HAP-1 (cell line): ENCODE measurements around the gene TPST1.
A peak's percentile ranks its signal among the peaks of the same experiment; 100 is the strongest.

Experiments used
- DNase-seq, 2 experiments: peaks; one replicate each; pipeline ENCODE4 v3.0.0-alpha.2; 2016 to 2020; ENCODE audit warnings: low spot score in 2 of 2
- H3K27me3 ChIP-seq: fragments of 250-450 bp; sonication (Bioruptor Pico); 2 replicates; pipeline ENCODE4 v1.5.1; 2020; ENCODE audit warnings: low read depth, mild to moderate bottlenecking, moderate library complexity
- H3K36me3 ChIP-seq: fragments of 250-450 bp; sonication (Bioruptor Pico); replicated peaks from 2 replicates; pipeline ENCODE4 v1.5.1; 2020; ENCODE audit warnings: mild to moderate bottlenecking
- H3K4me1 ChIP-seq: fragments of 250-450 bp; sonication (Bioruptor Pico); 2 replicates; pipeline ENCODE4 v1.5.1; 2020; ENCODE audit warnings: mild to moderate bottlenecking
- H3K4me3 ChIP-seq: fragments of 250-450 bp; sonication (Bioruptor Pico); 2 replicates; pipeline ENCODE4 v1.5.1; 2020; ENCODE audit warnings: mild to moderate bottlenecking, moderate library complexity
- H3K9me3 ChIP-seq: fragments of 250-450 bp; sonication (Bioruptor Pico); 2 replicates; pipeline ENCODE4 v1.5.1; 2020; ENCODE audit warnings: mild to moderate bottlenecking, moderate library complexity
- in situ Hi-C: fragments of 300-500 bp; cut with MboI; formaldehyde crosslinking; loops from 3 replicates; pipeline ENCODE4 v1.14.3; 2020; ENCODE audit warnings: low sequenced_read_pairs, inconsistent platforms, mixed read lengths

TPST1 gene

GRCh38 chr7:66301249-66301648, 96.1 kb downstream of the TPST1 start:
- Histone ChIP-seq H3K9me3 (no peaks in the 10 kb centered on the region), H3K4me1 (peaks cover 9% of the 10 kb centered on the region; the same call in 1 of the 2 replicates), H3K27me3 (no peaks in the 10 kb centered on the region), H3K36me3 (no peaks in the 10 kb centered on the region), H3K4me3 (no peak overlapping the region)
- no peak for DNase-seq
- in situ Hi-C loops: no loop called here

DNA sequence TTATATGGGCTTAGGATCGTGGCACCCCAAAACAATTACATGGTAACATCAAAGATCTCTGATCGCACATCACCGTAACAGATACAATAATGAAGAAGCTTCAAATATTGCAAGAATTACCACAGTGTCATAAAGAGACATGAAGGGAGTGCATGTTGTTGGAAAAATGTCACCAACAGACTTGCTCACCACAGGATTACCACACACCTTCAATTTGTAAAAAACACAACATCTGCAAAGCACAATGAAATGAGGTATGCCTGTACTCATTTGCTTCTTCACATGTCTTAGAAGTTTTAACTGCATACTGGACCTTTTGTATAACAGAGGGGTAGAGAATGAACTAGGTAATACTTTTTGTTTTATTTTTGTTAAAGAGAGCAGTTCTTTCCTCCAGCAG, 96.6 kb downstream of the TPST1 start:
- Histone ChIP-seq H3K4me3 (no peak overlapping the region), H3K27me3 (no peaks in the 10 kb centered on the region), H3K36me3 (no peaks in the 10 kb centered on the region), H3K4me1 (peaks cover 5% of the 10 kb centered on the region; the same call in 1 of the 2 replicates), H3K9me3 (no peaks in the 10 kb centered on the region)
- no peak for DNase-seq
- in situ Hi-C loops: no loop called here

- no peak for DNase-seq
- in situ Hi-C loops: no loop called here
- no peak overlapping the region for H3K4me3 ChIP-seq
- H3K36me3 ChIP-seq: no peaks in the 10 kb centered on the region
- H3K9me3 ChIP-seq: no peaks in the 10 kb centered on the region
- H3K27me3 ChIP-seq: no peaks in the 10 kb centered on the region
- H3K4me1 ChIP-seq: peaks cover 5% of the 10 kb centered on the region; the same call in 1 of the 2 replicates
These were observed 98.5 kb downstream of the TPST1 start for GRCh38 chr7:66303454-66304155.

GRCh38 chr7:66304536-66304935, 99.4 kb downstream of the TPST1 start:
- H3K4me3 ChIP-seq: no peak overlapping the region
- no peaks in the 10 kb centered on the region for H3K27me3 ChIP-seq
- in situ Hi-C loops: no loop called here
- no peaks in the 10 kb centered on the region for H3K36me3 ChIP-seq
- DNase-seq: no peak
- H3K9me3 ChIP-seq: no peaks in the 10 kb centered on the region
- H3K4me1 ChIP-seq: peaks cover 5% of the 10 kb centered on the region; the same call in 1 of the 2 replicates

- H3K4me1 ChIP-seq: peaks cover 5% of the 10 kb centered on the region; the same call in 1 of the 2 replicates
- no peak for DNase-seq
These were observed 101.1 kb downstream of the TPST1 start for GRCh38 chr7:66306243-66306642.

GRCh38 chr7:66307591-66308215, 102.6 kb downstream of the TPST1 start:
- in situ Hi-C loops: no loop called here
- H3K36me3 ChIP-seq: no peaks in the 10 kb centered on the region
- peaks cover 10% of the 10 kb centered on the region for H3K4me1 ChIP-seq
- H3K9me3 ChIP-seq: no peaks in the 10 kb centered on the region
- H3K27me3 ChIP-seq: no peaks in the 10 kb centered on the region
- DNase-seq: no peak
- H3K4me3 ChIP-seq: no peak overlapping the region

More at GRCh38 chr7:66306243-66306642, 101.1 kb downstream of the TPST1 start:
- H3K4me3 ChIP-seq: no peak overlapping the region
- H3K27me3 ChIP-seq: no peaks in the 10 kb centered on the region
- in situ Hi-C loops: no loop called here
- no peaks in the 10 kb centered on the region for H3K9me3 ChIP-seq
- no peaks in the 10 kb centered on the region for H3K36me3 ChIP-seq

DNA sequence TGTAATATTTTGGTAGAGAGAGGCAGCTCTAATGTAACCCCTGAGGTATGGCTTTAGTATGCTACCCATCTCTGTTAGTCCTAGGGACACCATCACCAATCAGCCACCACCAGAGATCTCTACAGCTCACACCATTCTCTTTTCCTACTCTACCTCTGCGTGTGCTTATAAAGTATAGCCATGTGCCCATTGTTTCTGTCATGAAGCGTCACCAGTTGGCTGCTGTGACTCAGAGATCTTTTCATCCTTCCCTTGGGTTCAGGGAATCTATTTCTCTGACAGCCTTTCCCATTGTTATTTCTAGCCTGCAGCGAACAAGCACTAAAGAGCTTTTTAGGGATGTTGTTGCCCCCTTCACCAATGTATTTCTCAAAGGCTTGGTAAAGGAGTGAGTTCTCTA, 103.3 kb downstream of the TPST1 start:
- Histone ChIP-seq H3K36me3 (no peaks in the 10 kb centered on the region), H3K27me3 (no peaks in the 10 kb centered on the region), H3K4me1 (peaks cover 8% of the 10 kb centered on the region), H3K9me3 (no peaks in the 10 kb centered on the region), H3K4me3 (no peak overlapping the region)
- DNase-seq: no peak
- in situ Hi-C loops: no loop called here

DNA sequence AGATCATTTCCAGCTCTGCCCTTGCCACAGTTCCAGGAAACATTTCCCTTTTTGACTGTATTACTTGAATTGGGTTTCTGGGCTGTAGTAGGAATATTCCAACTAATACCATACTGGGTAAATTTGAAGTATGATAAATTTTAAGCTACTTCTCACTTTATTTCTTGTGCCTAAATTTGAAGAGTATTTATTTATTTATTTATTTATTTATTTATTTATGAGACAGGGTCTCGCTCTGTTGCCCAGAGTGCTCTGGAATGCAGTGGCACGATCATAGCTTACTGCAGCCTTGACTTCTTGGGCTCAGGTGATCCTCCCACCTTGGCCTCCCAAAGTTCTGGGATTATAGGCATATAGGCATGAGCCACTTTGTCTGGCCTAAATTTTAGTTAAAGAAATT, 105.5 kb downstream of the TPST1 start:
- Histone ChIP-seq H3K4me1 (peaks cover 8% of the 10 kb centered on the region), H3K27me3 (no peaks in the 10 kb centered on the region), H3K4me3 (no peak overlapping the region), H3K36me3 (no peaks in the 10 kb centered on the region), H3K9me3 (no peaks in the 10 kb centered on the region)
- no peak for DNase-seq
- in situ Hi-C loops: no loop called here

DNA sequence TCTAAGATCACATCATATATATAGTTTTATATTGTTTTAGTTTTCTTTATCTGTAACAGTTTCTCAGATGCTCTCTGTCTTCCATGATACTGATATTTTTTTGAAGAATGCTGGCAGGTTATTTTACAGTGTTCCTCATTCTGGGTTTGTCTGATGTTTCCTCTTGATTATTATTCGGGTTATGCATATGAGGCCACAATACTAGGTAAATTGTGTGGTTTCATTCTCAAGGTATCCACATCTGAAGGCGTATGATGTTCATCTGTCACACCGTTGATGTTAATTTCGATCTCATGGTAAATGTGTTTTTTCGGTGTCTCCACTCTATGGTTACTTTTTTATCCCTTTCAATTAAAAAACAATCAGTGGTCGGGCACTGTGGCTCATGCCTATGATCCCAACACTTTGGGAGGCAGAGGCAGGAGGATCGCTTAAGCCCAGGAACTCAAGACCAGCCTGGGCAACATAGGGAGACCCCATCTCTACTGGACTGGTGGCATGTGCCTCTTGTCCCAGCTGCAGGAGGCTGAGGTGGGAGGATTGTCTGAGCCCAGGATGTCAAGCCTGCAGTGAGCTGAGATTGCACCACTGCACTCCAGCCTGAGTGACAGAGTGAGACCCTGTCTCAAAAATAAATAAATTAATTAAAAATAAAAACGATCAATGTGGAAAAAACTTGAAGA, 108.9 kb downstream of the TPST1 start:
- H3K4me3 ChIP-seq: no peak overlapping the region
- in situ Hi-C loops: no loop called here
- no peaks in the 10 kb centered on the region for H3K9me3 ChIP-seq
- DNase-seq: no peak
- peaks cover 8% of the 10 kb centered on the region for H3K4me1 ChIP-seq
- H3K27me3 ChIP-seq: no peaks in the 10 kb centered on the region
- no peaks in the 10 kb centered on the region for H3K36me3 ChIP-seq

GRCh38 chr7:66315192-66315591, 110.1 kb downstream of the TPST1 start:
- in situ Hi-C loops: no loop called here
- DNase-seq: no peak
- Histone ChIP-seq H3K9me3 (no peaks in the 10 kb centered on the region), H3K4me3 (no peak overlapping the region), H3K27me3 (no peaks in the 10 kb centered on the region), H3K4me1 (peaks cover 8% of the 10 kb centered on the region), H3K36me3 (no peaks in the 10 kb centered on the region)

DNA sequence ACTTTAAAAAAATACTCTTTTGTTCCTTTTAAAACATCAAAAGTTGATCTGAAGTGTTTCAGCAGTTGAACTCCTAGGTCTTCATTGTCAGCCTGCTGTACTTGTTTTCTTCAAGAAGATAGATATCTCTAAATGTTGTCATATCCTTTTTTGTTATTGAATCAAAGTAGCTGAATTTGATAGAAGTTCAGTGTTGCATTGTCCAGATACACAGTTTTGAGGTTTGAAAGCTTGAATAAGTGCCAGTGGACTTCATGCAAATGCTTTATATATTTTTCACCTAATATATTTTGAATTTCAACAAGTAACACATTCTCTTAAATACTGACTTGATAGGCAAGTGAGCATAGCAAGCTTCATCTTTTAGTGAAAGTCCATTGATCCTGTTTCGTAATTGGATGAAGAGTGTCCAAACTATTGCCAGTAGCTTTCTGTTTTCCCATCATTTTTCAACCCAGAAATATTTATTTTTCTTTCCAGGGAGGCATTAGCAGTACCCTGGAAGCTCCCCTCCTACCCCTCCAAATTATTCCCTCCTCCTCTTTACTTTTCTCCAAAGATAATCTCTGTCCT, 114.4 kb downstream of the TPST1 start:
- no peak for DNase-seq
- no peaks in the 10 kb centered on the region; the same call in 1 of the 2 replicates for H3K36me3 ChIP-seq
- H3K4me3 ChIP-seq: no peak overlapping the region
- H3K4me1 ChIP-seq: peaks cover 9% of the 10 kb centered on the region
- peaks cover 10% of the 10 kb centered on the region for H3K9me3 ChIP-seq
- H3K27me3 ChIP-seq: no peaks in the 10 kb centered on the region
- in situ Hi-C loops: no loop called here

GRCh38 chr7:66321283-66321682, 116.1 kb downstream of the TPST1 start:
- Histone ChIP-seq H3K9me3 (peaks cover 10% of the 10 kb centered on the region), H3K27me3 (no peaks in the 10 kb centered on the region), H3K4me1 (peaks cover 9% of the 10 kb centered on the region), H3K4me3 (no peak overlapping the region), H3K36me3 (no peaks in the 10 kb centered on the region; the same call in 1 of the 2 replicates)
- in situ Hi-C loops: no loop called here
- DNase-seq: no peak

DNA sequence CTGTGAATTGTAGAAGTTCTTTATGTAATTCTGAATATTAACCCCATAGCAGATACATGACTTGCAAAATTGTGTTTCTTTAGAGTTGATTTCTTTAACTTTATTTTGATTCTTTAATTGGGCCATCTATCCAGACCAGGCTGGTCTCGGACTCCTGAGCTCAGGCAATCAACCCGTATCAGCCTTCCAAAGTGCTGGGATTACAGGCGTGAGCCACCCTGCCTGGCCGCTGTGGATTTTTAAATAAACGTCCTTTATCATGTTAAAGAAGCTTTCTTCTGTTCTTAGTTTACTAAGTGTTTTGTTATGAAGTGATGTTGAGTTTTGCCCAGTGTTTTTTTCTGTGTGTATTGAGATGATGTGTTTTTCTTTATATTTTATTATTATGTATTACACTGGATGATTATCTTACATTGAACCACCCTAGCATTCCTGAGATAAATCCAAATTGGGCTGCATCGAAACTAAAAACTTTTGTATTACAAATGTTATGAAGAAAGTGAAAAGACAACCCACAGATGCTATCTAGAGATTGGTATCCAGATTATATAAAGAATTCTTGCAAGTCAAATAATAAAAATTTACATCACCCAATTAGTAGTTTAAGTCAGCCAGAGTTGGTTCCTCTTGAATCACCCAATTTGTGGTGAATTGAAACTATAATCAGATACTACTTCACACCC, 118.1 kb downstream of the TPST1 start:
- Histone ChIP-seq H3K4me1 (peaks cover 9% of the 10 kb centered on the region), H3K36me3 (no peaks in the 10 kb centered on the region; the same call in 1 of the 2 replicates), H3K4me3 (no peak overlapping the region), H3K9me3 (peaks cover 10% of the 10 kb centered on the region), H3K27me3 (no peaks in the 10 kb centered on the region)
- in situ Hi-C loops: no loop called here
- peak; percentile 74 to 86 for DNase-seq
